IPS DF 6.9 (cell line): ENCODE data around the gene RBM5.

ENCODE experiments used
- DNase-seq: peaks from one replicate; pipeline ENCODE4 v3.0.0-alpha.2; 2013; ENCODE audit warnings: low read depth, low spot score
- H3K27ac ChIP-seq: one replicate; pipeline ENCODE4 v1.5.1; 2013; ENCODE audit warnings: low read length, control low read depth
- H3K27me3 ChIP-seq: 2 replicates; pipeline ENCODE4 v1.6.1; 2013; ENCODE audit warnings: mild to moderate bottlenecking, low read length; ENCODE audit not compliant: control insufficient read depth, insufficient read depth
- H3K36me3 ChIP-seq: 2 replicates; pipeline ENCODE4 v1.6.1; 2013; ENCODE audit warnings: low read length; ENCODE audit not compliant: control insufficient read depth, insufficient read depth
- H3K4me1 ChIP-seq: 2 replicates; pipeline ENCODE4 v1.6.1; 2013; ENCODE audit warnings: low read length; ENCODE audit not compliant: control insufficient read depth, insufficient read depth
- H3K4me3 ChIP-seq: 2 replicates; pipeline ENCODE4 v1.5.1; 2013; ENCODE audit warnings: mild to moderate bottlenecking, low read length
- H3K9me3 ChIP-seq: 2 replicates; pipeline ENCODE4 v1.6.1; 2013; ENCODE audit warnings: low read length, inconsistent platforms; ENCODE audit not compliant: control insufficient read depth, insufficient read depth
- WGBS: extraction: QIAGEN DNeasy Blood & Tissue Kit; methylation state at CpG from one replicate; pipeline ENCODE4 v1.1.7; 2013; ENCODE audit warnings: mixed read lengths, missing lambda C conversion rate; ENCODE audit not compliant: insufficient read length, insufficient coverage; 5-methylcytosine and 5-hydroxymethylcytosine counted together

Gene RBM5

GRCh38 chr3:50121072-50122032 is 32.6 kb downstream of the RBM5 start:
- H3K27ac ChIP-seq = no peak overlapping the region
- no CpG with 5 or more reads among the region's 13 CpGs for WGBS
- H3K4me3 ChIP-seq = no peak overlapping the region
- H3K36me3 ChIP-seq = peaks cover 12% of the 10 kb centered on the region
- DNase-seq = peak; percentile 72
- H3K27me3 ChIP-seq = no peaks in the 10 kb centered on the region
- no peaks in the 10 kb centered on the region for H3K9me3 ChIP-seq
- peaks cover 16% of the 10 kb centered on the region for H3K4me1 ChIP-seq

- no peak for DNase-seq
- Histone ChIP-seq H3K4me1 (peaks cover 18% of the 10 kb centered on the region), H3K9me3 (no peaks in the 10 kb centered on the region), H3K4me3 (no peak overlapping the region), H3K27ac (no peak overlapping the region), H3K27me3 (no peaks in the 10 kb centered on the region), H3K36me3 (peaks cover 10% of the 10 kb centered on the region)
- WGBS = no CpG with 5 or more reads among the region's 2 CpGs
These were observed 33.4 kb downstream of the RBM5 start for GRCh38 chr3:50122071-50122470.

- no CpG with 5 or more reads among the region's 14 CpGs for WGBS
- no peak for DNase-seq
These were observed 34.1 kb downstream of the RBM5 start for GRCh38 chr3:50122661-50123391.

GRCh38 chr3:50123394-50124051 is 34.8 kb downstream of the RBM5 start:
- H3K9me3 ChIP-seq = no peaks in the 10 kb centered on the region
- no peak overlapping the region for H3K27ac ChIP-seq
- H3K4me1 ChIP-seq = peaks cover 18% of the 10 kb centered on the region
- WGBS = no CpG with 5 or more reads among the region's 4 CpGs
- DNase-seq = no peak
- no peak overlapping the region for H3K4me3 ChIP-seq
- no peaks in the 10 kb centered on the region for H3K27me3 ChIP-seq
- peaks cover 1% of the 10 kb centered on the region; the same call in 1 of the 2 replicates for H3K36me3 ChIP-seq

More at GRCh38 chr3:50122661-50123391, 34.1 kb downstream of the RBM5 start:
- Histone ChIP-seq H3K27me3 (no peaks in the 10 kb centered on the region), H3K4me1 (peaks cover 18% of the 10 kb centered on the region), H3K9me3 (no peaks in the 10 kb centered on the region), H3K4me3 (no peak overlapping the region), H3K36me3 (peaks cover 7% of the 10 kb centered on the region; the same call in 1 of the 2 replicates), H3K27ac (no peak overlapping the region)

GRCh38 chr3:50124052-50124799 is 35.5 kb downstream of the RBM5 start:
- no peak for DNase-seq
- H3K4me3 ChIP-seq = no peak overlapping the region
- peaks cover 18% of the 10 kb centered on the region for H3K4me1 ChIP-seq
- no CpG with 5 or more reads among the region's 15 CpGs for WGBS
- H3K27me3 ChIP-seq = no peaks in the 10 kb centered on the region
- no peak overlapping the region for H3K27ac ChIP-seq
- H3K36me3 ChIP-seq = no peaks in the 10 kb centered on the region
- no peaks in the 10 kb centered on the region for H3K9me3 ChIP-seq

- Histone ChIP-seq H3K4me3 (no peak overlapping the region), H3K36me3 (no peaks in the 10 kb centered on the region), H3K27ac (no peak overlapping the region), H3K27me3 (no peaks in the 10 kb centered on the region), H3K9me3 (no peaks in the 10 kb centered on the region), H3K4me1 (peaks cover 18% of the 10 kb centered on the region)
- whole genome bisulfite sequencing = no CpG with 5 or more reads among the region's 12 CpGs
- no peak for DNase-seq
These were observed 36.1 kb downstream of the RBM5 start for GRCh38 chr3:50124800-50125178.

- no peak for DNase-seq
- peaks cover 18% of the 10 kb centered on the region for H3K4me1 ChIP-seq
- H3K27ac ChIP-seq = no peak overlapping the region
- WGBS = no CpG with 5 or more reads among the region's 9 CpGs
- no peak overlapping the region for H3K4me3 ChIP-seq
- no peaks in the 10 kb centered on the region for H3K27me3 ChIP-seq
- H3K9me3 ChIP-seq = no peaks in the 10 kb centered on the region
- no peaks in the 10 kb centered on the region for H3K36me3 ChIP-seq
These were observed 37.0 kb downstream of the RBM5 start for GRCh38 chr3:50125541-50126286.

GRCh38 chr3:50126287-50127211 is 37.8 kb downstream of the RBM5 start:
- no peak overlapping the region for H3K4me3 ChIP-seq
- H3K27ac ChIP-seq = no peak overlapping the region
- no peak for DNase-seq
- no peaks in the 10 kb centered on the region for H3K9me3 ChIP-seq
- no peaks in the 10 kb centered on the region for H3K27me3 ChIP-seq
- WGBS = no CpG with 5 or more reads among the region's 16 CpGs
- H3K4me1 ChIP-seq = peaks cover 18% of the 10 kb centered on the region
- no peaks in the 10 kb centered on the region for H3K36me3 ChIP-seq

GRCh38 chr3:50127251-50127691 is 38.6 kb downstream of the RBM5 start:
- peaks cover 18% of the 10 kb centered on the region for H3K4me1 ChIP-seq
- H3K4me3 ChIP-seq = no peak overlapping the region
- no peaks in the 10 kb centered on the region for H3K27me3 ChIP-seq
- no peaks in the 10 kb centered on the region for H3K36me3 ChIP-seq
- H3K27ac ChIP-seq = no peak overlapping the region
- no peak for DNase-seq
- no CpG with 5 or more reads among the region's 8 CpGs for WGBS
- H3K9me3 ChIP-seq = no peaks in the 10 kb centered on the region
